H9 (cell line): ENCODE measurements around the gene OLFM4. TPM values are rescaled to one million over a fixed set of nuclear protein-coding genes. Genes with fewer than 3 reads are reported as not detected.

Experiments
- DNase-seq: peaks from one replicate; pipeline ENCODE4 v3.0.0-alpha.2; 2017
- H2AFZ ChIP-seq: one replicate; pipeline ENCODE4 v1.6.1; 2013; ENCODE audit warnings: mild to moderate bottlenecking, low read length, control low read depth, moderate library complexity
- H2AK5ac ChIP-seq: 2 replicates; pipeline ENCODE4 v1.6.1; 2013; ENCODE audit warnings: low read length, control low read depth, mixed read lengths; ENCODE audit not compliant: insufficient read length
- H2BK120ac ChIP-seq: one replicate; pipeline ENCODE4 v1.6.1; 2013; ENCODE audit warnings: low read depth, mild to moderate bottlenecking, low read length, control low read depth, inconsistent platforms; ENCODE audit not compliant: poor library complexity, severe bottlenecking
- H2BK12ac ChIP-seq: 2 replicates; pipeline ENCODE4 v1.6.1; 2013; ENCODE audit warnings: low read length, control low read depth, mixed read lengths, low read depth; ENCODE audit not compliant: insufficient read length
- H2BK15ac ChIP-seq: 2 replicates; pipeline ENCODE4 v1.6.1; 2013; ENCODE audit warnings: low read depth, low read length, control low read depth
- H2BK20ac ChIP-seq: one replicate; pipeline ENCODE4 v1.6.1; 2013; ENCODE audit warnings: low read depth, mild to moderate bottlenecking, low read length, control low read depth, inconsistent platforms; ENCODE audit not compliant: poor library complexity, severe bottlenecking
- H2BK5ac ChIP-seq: 2 replicates; pipeline ENCODE4 v1.6.1; 2013; ENCODE audit warnings: low read length, control low read depth, mixed read lengths; ENCODE audit not compliant: insufficient read length
- H3K14ac ChIP-seq: 2 replicates; pipeline ENCODE4 v1.6.1; 2013; ENCODE audit warnings: low read length, control low read depth; ENCODE audit not compliant: insufficient read depth
- H3K18ac ChIP-seq: 2 replicates; pipeline ENCODE4 v1.6.1; 2013; ENCODE audit warnings: low read depth, mild to moderate bottlenecking, mixed read lengths, low read length, control low read depth; ENCODE audit not compliant: insufficient read length
- H3K23ac ChIP-seq: 2 replicates; pipeline ENCODE4 v1.6.1; 2013; ENCODE audit warnings: low read length, control low read depth, mixed read lengths, low read depth; ENCODE audit not compliant: insufficient read length
- H3K23me2 ChIP-seq: 2 replicates; pipeline ENCODE4 v1.6.1; 2013; ENCODE audit warnings: low read depth, mild to moderate bottlenecking, mixed read lengths, low read length, control low read depth; ENCODE audit not compliant: insufficient read length, poor library complexity, severe bottlenecking
- H3K27ac ChIP-seq: 2 replicates; pipeline ENCODE4 v1.5.1; 2013; ENCODE audit warnings: low read length, control low read depth, mixed read lengths, low read depth; ENCODE audit not compliant: insufficient read length
- H3K27me3 ChIP-seq: 2 replicates; pipeline ENCODE4 v1.6.1; 2013; ENCODE audit warnings: low read length, control low read depth, inconsistent platforms; ENCODE audit not compliant: insufficient read depth
- H3K4ac ChIP-seq: 2 replicates; pipeline ENCODE4 v1.6.1; 2013; ENCODE audit warnings: low read depth, mild to moderate bottlenecking, control low read depth, inconsistent platforms, low read length, moderate library complexity
- H3K4me1 ChIP-seq: 2 replicates; pipeline ENCODE4 v1.6.1; 2013; ENCODE audit warnings: low read length, control low read depth, inconsistent platforms; ENCODE audit not compliant: insufficient read depth
- H3K4me2 ChIP-seq: 2 replicates; pipeline ENCODE4 v1.6.1; 2013; ENCODE audit warnings: low read length, control low read depth, mixed read lengths; ENCODE audit not compliant: insufficient read length, insufficient read depth
- H3K56ac ChIP-seq: 2 replicates; pipeline ENCODE4 v1.6.1; 2013; ENCODE audit warnings: low read depth, mild to moderate bottlenecking, mixed read lengths, low read length, control low read depth; ENCODE audit not compliant: insufficient read length
- H3K79me1 ChIP-seq: 2 replicates; pipeline ENCODE4 v1.6.1; 2013; ENCODE audit warnings: low read depth, mild to moderate bottlenecking, moderate library complexity, low read length, control low read depth, inconsistent platforms; ENCODE audit not compliant: insufficient read depth, poor library complexity, severe bottlenecking
- H3K79me2 ChIP-seq: 2 replicates; pipeline ENCODE4 v1.6.1; 2013; ENCODE audit warnings: low read length, control low read depth, inconsistent platforms; ENCODE audit not compliant: insufficient read depth
- H3K9ac ChIP-seq: 2 replicates; pipeline ENCODE4 v1.6.1; 2013; ENCODE audit warnings: low read length, control low read depth, mixed read lengths; ENCODE audit not compliant: insufficient read length; ENCODE audit errors: extremely low read depth
- H3K9me3 ChIP-seq: one replicate; pipeline ENCODE4 v1.6.1; 2013; ENCODE audit warnings: low read depth, low read length, inconsistent platforms; ENCODE audit not compliant: control insufficient read depth
- H3T11ph ChIP-seq: one replicate; pipeline ENCODE4 v1.6.1; 2013; ENCODE audit warnings: mild to moderate bottlenecking, low read length, control low read depth, inconsistent platforms
- H4K20me1 ChIP-seq: one replicate; pipeline ENCODE4 v1.6.1; 2013; ENCODE audit not compliant: control insufficient read depth, insufficient read length, insufficient read depth
- H4K5ac ChIP-seq: 2 replicates; pipeline ENCODE4 v1.6.1; 2013; ENCODE audit warnings: low read depth, mild to moderate bottlenecking, mixed read lengths, low read length, control low read depth; ENCODE audit not compliant: insufficient read length
- H4K8ac ChIP-seq: replicated peaks from 2 replicates; pipeline ENCODE4 v1.6.1; 2013; ENCODE audit warnings: low read length, control low read depth, mixed read lengths, low read depth; ENCODE audit not compliant: insufficient read length
- H4K91ac ChIP-seq: 2 replicates; pipeline ENCODE4 v1.6.1; 2013; ENCODE audit warnings: low read depth, mild to moderate bottlenecking, moderate library complexity, mixed read lengths, low read length, control low read depth; ENCODE audit not compliant: insufficient read length
- H3K27ac Mint-ChIP-seq, 3 experiments: 2 replicates in 2 of 3; 3 replicates in 1 of 3; pipeline ENCODE4 v1.8.0; 2020 to 2021; ENCODE audit warnings: mixed read lengths in 3 of 3, mild to moderate bottlenecking in 1 of 3, moderate library complexity in 1 of 3
- H3K27me3 Mint-ChIP-seq: 2 replicates; pipeline ENCODE4 v1.8.0; 2021; ENCODE audit warnings: low read depth, mild to moderate bottlenecking, moderate library complexity, mixed read lengths
- H3K36me3 Mint-ChIP-seq, 3 experiments: 2 replicates in 2 of 3; 3 replicates in 1 of 3; pipeline ENCODE4 v1.8.0; 2020 to 2021; ENCODE audit warnings: low read depth in 3 of 3, mixed read lengths in 3 of 3; ENCODE audit not compliant: insufficient read depth in 1 of 3
- H3K4me1 Mint-ChIP-seq, 2 experiments: 2 replicates each; pipeline ENCODE4 v1.8.0; 2020; ENCODE audit warnings: mixed read lengths in 2 of 2
- H3K4me3 Mint-ChIP-seq, 2 experiments: 2 replicates in 1 of 2; 3 replicates in 1 of 2; pipeline ENCODE4 v1.8.0; 2020 to 2021; ENCODE audit warnings: mild to moderate bottlenecking in 2 of 2, mixed read lengths in 2 of 2, moderate library complexity in 1 of 2
- H3K9me3 Mint-ChIP-seq, 2 experiments: 2 replicates in 1 of 2; 3 replicates in 1 of 2; pipeline ENCODE4 v1.8.0; 2020; ENCODE audit warnings: mild to moderate bottlenecking in 2 of 2, mixed read lengths in 2 of 2, moderate library complexity in 1 of 2
- CTCF ChIP-seq: fragments of 200-600 bp; sonication (generic); conservative IDR thresholded peaks from 3 replicates; pipeline ENCODE4 v1.8.0; 2021; ENCODE audit warnings: antibody characterized with exemption, mild to moderate bottlenecking
- WGBS: extraction: QIAGEN DNeasy Blood & Tissue Kit; methylation state at CpG from one replicate; pipeline ENCODE4 v1.1.7; 2013; ENCODE audit warnings: missing lambda C conversion rate, low lambda C conversion rate, mixed read lengths; ENCODE audit not compliant: insufficient read length; ENCODE audit errors: extremely low coverage; 5-methylcytosine and 5-hydroxymethylcytosine counted together
- total RNA-seq: library from RNA; stranded (reverse); gene quantifications from 2 replicates; pipeline ENCODE4 v1.2.1, GENCODE V29; 2021

OLFM4 gene
- total RNA-seq, 1 experiment from 2014 or later = not detected

DNA sequence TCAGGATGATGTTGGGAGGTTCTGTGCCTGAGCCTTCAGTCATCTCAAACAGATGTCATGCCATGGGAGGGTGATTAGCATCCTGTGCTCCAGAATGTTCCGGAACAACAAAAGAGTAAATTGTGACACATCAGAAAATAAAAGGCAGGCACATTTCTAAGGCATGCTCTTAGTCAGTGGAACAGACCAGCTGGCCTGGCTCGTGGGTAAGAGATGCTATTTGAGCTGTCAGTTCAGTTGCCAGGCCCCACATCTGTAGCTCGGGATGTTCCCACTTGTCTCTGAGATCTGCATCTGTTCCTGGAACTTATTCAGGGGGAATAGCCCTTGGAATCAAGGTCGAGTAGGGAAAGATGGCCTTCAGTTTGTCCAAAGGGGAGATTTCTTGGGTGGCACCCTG, 26.0 kb downstream of the OLFM4 start:
- no peak overlapping the region for H4K8ac ChIP-seq
- H2BK120ac ChIP-seq = no peak overlapping the region
- no peak for DNase-seq
- no peak overlapping the region for H3K18ac ChIP-seq
- WGBS = no CpG with 5 or more reads among the region's 4 CpGs
- H3K27me3 Mint-ChIP-seq = peaks cover 11% of the 10 kb centered on the region; the same call in 1 of the 2 replicates
- no peaks in the 10 kb centered on the region for H3K27me3 ChIP-seq
- H3K4me1 ChIP-seq = no peaks in the 10 kb centered on the region
- H3K23me2 ChIP-seq = no peaks in the 10 kb centered on the region
- H3K27ac Mint-ChIP-seq = no peak overlapping the region
- no peaks in the 10 kb centered on the region for H3K79me1 ChIP-seq
- H4K20me1 ChIP-seq = no peaks in the 10 kb centered on the region
- no peaks in the 10 kb centered on the region for H3K9me3 ChIP-seq
- H3K4ac ChIP-seq = no peak overlapping the region
- H3K79me2 ChIP-seq = no peaks in the 10 kb centered on the region
- H2AFZ ChIP-seq = no peak overlapping the region
- no peak overlapping the region for H4K5ac ChIP-seq
- H3T11ph ChIP-seq = no peak overlapping the region
- no peak overlapping the region for H3K9ac ChIP-seq
- H3K14ac ChIP-seq = no peak overlapping the region
- no peaks in the 10 kb centered on the region for H3K9me3 Mint-ChIP-seq
- no peak overlapping the region for H3K23ac ChIP-seq
- H2BK15ac ChIP-seq = no peak overlapping the region
- no peak overlapping the region for H3K4me2 ChIP-seq
- H3K4me1 Mint-ChIP-seq = peaks cover 7 to 13% of the 10 kb centered on the region in 2 experiments
- H4K91ac ChIP-seq = no peak overlapping the region
- no peak overlapping the region for H2AK5ac ChIP-seq
- no peak overlapping the region for H3K4me3 Mint-ChIP-seq
- no peak overlapping the region for H3K27ac ChIP-seq
- H2BK12ac ChIP-seq = no peak overlapping the region
- no peaks in the 10 kb centered on the region for H3K36me3 Mint-ChIP-seq
- no peak overlapping the region for H2BK20ac ChIP-seq
- H2BK5ac ChIP-seq = no peak overlapping the region
- no peak overlapping the region for H3K56ac ChIP-seq
- TF ChIP-seq CTCF = no peak
